Glutamatergic neuron (in vitro differentiated cells): ENCODE results near the gene CPM. TPM values are rescaled to one million over a fixed set of nuclear protein-coding genes. Genes with fewer than 3 reads are reported as not detected.

Experiments used
- DNase-seq: peaks from one replicate; pipeline ENCODE4 v3.0.0; 2022
- H3K27ac Mint-ChIP-seq: one replicate; pipeline ENCODE4 v1.8.0; 2020; ENCODE audit warnings: mild to moderate bottlenecking, mixed read lengths, inconsistent platforms; ENCODE audit not compliant: unreplicated experiment
- H3K27me3 Mint-ChIP-seq: one replicate; pipeline ENCODE4 v1.8.0; 2020; ENCODE audit warnings: mild to moderate bottlenecking, moderate library complexity, mixed read lengths, inconsistent platforms; ENCODE audit not compliant: unreplicated experiment
- H3K36me3 Mint-ChIP-seq: one replicate; pipeline ENCODE4 v1.8.0; 2020; ENCODE audit warnings: mild to moderate bottlenecking, mixed read lengths, inconsistent platforms; ENCODE audit not compliant: unreplicated experiment
- H3K4me1 Mint-ChIP-seq: one replicate; pipeline ENCODE4 v1.8.0; 2020; ENCODE audit warnings: mild to moderate bottlenecking, low read depth, mixed read lengths, inconsistent platforms; ENCODE audit not compliant: unreplicated experiment
- H3K4me3 Mint-ChIP-seq: one replicate; pipeline ENCODE4 v1.8.0; 2020; ENCODE audit warnings: mild to moderate bottlenecking, mixed read lengths, inconsistent platforms; ENCODE audit not compliant: unreplicated experiment
- H3K9me3 Mint-ChIP-seq: one replicate; pipeline ENCODE4 v1.8.0; 2020; ENCODE audit warnings: mild to moderate bottlenecking, moderate library complexity, mixed read lengths, inconsistent platforms; ENCODE audit not compliant: unreplicated experiment
- CTCF ChIP-seq: fragments of 200-600 bp; sonication (generic); IDR thresholded peaks from one replicate; pipeline ENCODE4 v1.5.0; 2021; ENCODE audit not compliant: partially characterized antibody, unreplicated experiment
- total RNA-seq: library from RNA; stranded (reverse); fragmentation: NEBNext Ultra II Directional; extraction: Animal tissue kit (Norgen Biotek cat#: 25700); gene quantifications from one replicate; pipeline ENCODE4 v1.2.1, GENCODE V29; 2021; ENCODE audit not compliant: unreplicated experiment

CPM gene
- total RNA-seq, 1 donor from 2014 or later, result not detected

- Mint-ChIP-seq H3K27me3 (peaks cover 2% of the 10 kb centered on the region), H3K27ac (no peak overlapping the region), H3K4me1 (no peaks in the 10 kb centered on the region), H3K4me3 (no peak overlapping the region), H3K9me3 (no peaks in the 10 kb centered on the region), H3K36me3 (no peaks in the 10 kb centered on the region)
- DNase-seq, result no peak
- TF ChIP-seq CTCF, result no peak
Measured at GRCh38 chr12:68884251-68884650, 48.7 kb downstream of the CPM start.

- Mint-ChIP-seq H3K27ac (no peak overlapping the region), H3K4me3 (no peak overlapping the region), H3K27me3 (peaks cover 2% of the 10 kb centered on the region), H3K9me3 (no peaks in the 10 kb centered on the region), H3K4me1 (no peaks in the 10 kb centered on the region), H3K36me3 (no peaks in the 10 kb centered on the region)
- DNase-seq, result no peak
- TF ChIP-seq CTCF, result no peak
Measured at GRCh38 chr12:68883151-68883550, 49.8 kb downstream of the CPM start.

GRCh38 chr12:68882251-68882964, 50.6 kb downstream of the CPM start:
- no peak for DNase-seq
- H3K4me1 Mint-ChIP-seq, result no peaks in the 10 kb centered on the region

GRCh38 chr12:68880660-68881325, 52.2 kb downstream of the CPM start:
- DNase-seq, result no peak
- no peak overlapping the region for H3K27ac Mint-ChIP-seq
- no peak overlapping the region for H3K4me3 Mint-ChIP-seq
- no peak for TF ChIP-seq CTCF
- H3K4me1 Mint-ChIP-seq, result no peaks in the 10 kb centered on the region
- no peaks in the 10 kb centered on the region for H3K27me3 Mint-ChIP-seq
- H3K9me3 Mint-ChIP-seq, result no peaks in the 10 kb centered on the region
- no peaks in the 10 kb centered on the region for H3K36me3 Mint-ChIP-seq

More at GRCh38 chr12:68882251-68882964, 50.6 kb downstream of the CPM start:
- TF ChIP-seq CTCF, result no peak
- no peaks in the 10 kb centered on the region for H3K36me3 Mint-ChIP-seq
- no peak overlapping the region for H3K27ac Mint-ChIP-seq
- H3K9me3 Mint-ChIP-seq, result no peaks in the 10 kb centered on the region
- no peak overlapping the region for H3K4me3 Mint-ChIP-seq
- peaks cover 2% of the 10 kb centered on the region for H3K27me3 Mint-ChIP-seq

GRCh38 chr12:68878846-68879245, 54.1 kb downstream of the CPM start:
- H3K27ac Mint-ChIP-seq, result no peak overlapping the region
- H3K4me3 Mint-ChIP-seq, result no peak overlapping the region
- no peaks in the 10 kb centered on the region for H3K4me1 Mint-ChIP-seq
- no peaks in the 10 kb centered on the region for H3K36me3 Mint-ChIP-seq
- no peak for TF ChIP-seq CTCF
- DNase-seq, result no peak
- no peaks in the 10 kb centered on the region for H3K9me3 Mint-ChIP-seq
- H3K27me3 Mint-ChIP-seq, result no peaks in the 10 kb centered on the region
